ENCODE measurements around the gene XKR7. TPM values are rescaled to one million over a fixed set of nuclear protein-coding genes. Genes with fewer than 3 reads are reported as not detected.
A peak's percentile ranks its signal among the peaks of the same experiment; 100 is the strongest.

The XKR7 gene
- total RNA-seq, 6 experiments from 2014 or later = not detected

DNA sequence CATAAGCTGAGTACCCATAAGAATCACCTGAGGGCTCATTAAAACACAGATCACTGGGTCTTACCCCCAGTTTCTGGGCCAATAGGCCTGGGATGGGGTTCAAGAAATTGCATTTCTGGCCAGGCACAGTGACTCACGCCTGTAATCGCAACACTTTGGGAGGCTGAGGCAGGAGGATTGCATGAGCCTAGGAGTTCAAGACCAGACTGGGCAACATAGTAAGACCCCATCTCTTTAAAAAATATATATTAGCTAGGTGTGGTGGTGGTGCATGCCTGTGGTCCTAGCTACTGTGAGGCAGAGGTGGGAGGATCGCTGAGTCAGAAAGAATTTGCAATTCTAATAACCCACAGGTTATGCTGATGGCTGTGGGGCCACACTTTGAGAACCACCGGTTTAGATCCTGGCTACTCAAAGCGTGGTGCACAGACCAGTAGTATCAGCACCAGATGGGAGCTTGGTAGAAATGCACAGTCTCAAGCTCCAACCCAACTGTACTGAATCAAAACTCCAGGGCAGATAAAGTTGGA, 44.3 kb downstream of the XKR7 start:
- 71% methylated on average over 2 of the region's 5 CpGs for WGBS (ENCODE audit: insufficient coverage, low coverage, low lambda C conversion rate, missing lambda C conversion rate)
- H3K36me3 ChIP-seq = no peaks in the 10 kb centered on the region
- H3K27me3 ChIP-seq = no peaks in the 10 kb centered on the region
- no peak for ATAC-seq
- intact Hi-C loops (cut with DNase I) = no loop called here
- no peaks in the 10 kb centered on the region for H3K4me1 ChIP-seq
- no peak overlapping the region for H3K4me3 ChIP-seq
- no peak for TF ChIP-seq POLR2A (IDR thresholded peaks at IDR 0.05)
- no peak for TF ChIP-seq CTCF (IDR thresholded peaks at IDR 0.05)
- no peaks in the 10 kb centered on the region for H3K9me3 ChIP-seq
- no peak for DNase-seq
- H3K27ac ChIP-seq = no peak overlapping the region

- intact Hi-C loops (cut with DNase I) = no loop called here
- Histone ChIP-seq H3K4me1 (no peaks in the 10 kb centered on the region), H3K4me3 (no peak overlapping the region), H3K9me3 (no peaks in the 10 kb centered on the region), H3K36me3 (no peaks in the 10 kb centered on the region), H3K27ac (no peak overlapping the region), H3K27me3 (peaks cover 0 to 2% of the 10 kb centered on the region in 2 donors)
- DNase-seq = no peak
- no peak for TF ChIP-seq POLR2A (IDR thresholded peaks at IDR 0.05)
- TF ChIP-seq CTCF (IDR thresholded peaks at IDR 0.05) = no peak
- WGBS (ENCODE audit: insufficient coverage, low coverage, low lambda C conversion rate, missing lambda C conversion rate) = 58% methylated on average over 7 of the region's 7 CpGs
- no peak for ATAC-seq
Observed at GRCh38 chr20:32013326-32013725, 45.4 kb downstream of the XKR7 start.

- TF ChIP-seq POLR2A (IDR thresholded peaks at IDR 0.05) (no peak), CTCF (IDR thresholded peaks at IDR 0.05) (peak in 2 of 4 donors; percentile 3 to 16)
- no peak overlapping the region for H3K27ac ChIP-seq
- no peaks in the 10 kb centered on the region for H3K9me3 ChIP-seq
- H3K4me1 ChIP-seq = peaks cover 0 to 5% (median 0%) of the 10 kb centered on the region in 4 donors
- no peak overlapping the region for H3K4me3 ChIP-seq
- WGBS (ENCODE audit: insufficient coverage, low coverage, low lambda C conversion rate, missing lambda C conversion rate) = 14% methylated on average over 6 of the region's 35 CpGs
- intact Hi-C loops (cut with DNase I) = no loop called here
- ATAC-seq = peak; percentile 27 to 62 (median 54)
- DNase-seq = peak in 2 of 3 donors; percentile 31 to 62
- H3K36me3 ChIP-seq = no peaks in the 10 kb centered on the region
- H3K27me3 ChIP-seq = peaks cover 0 to 6% of the 10 kb centered on the region in 2 donors
Observed at GRCh38 chr20:32017711-32018251, 49.8 kb downstream of the XKR7 start.

GRCh38 chr20:32018269-32019155, 50.6 kb downstream of the XKR7 start:
- Histone ChIP-seq H3K27me3 (peaks cover 0 to 6% of the 10 kb centered on the region in 2 donors), H3K9me3 (no peaks in the 10 kb centered on the region), H3K4me1 (peaks cover 0 to 5% (median 0%) of the 10 kb centered on the region in 4 donors), H3K4me3 (peak overlapping the region; percentile 38 to 51 (median 44)), H3K36me3 (no peaks in the 10 kb centered on the region), H3K27ac (no peak overlapping the region)
- no peak for TF ChIP-seq POLR2A (IDR thresholded peaks at IDR 0.05)
- TF ChIP-seq CTCF (IDR thresholded peaks at IDR 0.05) = no peak
- intact Hi-C loops (cut with DNase I) = no loop called here
- ATAC-seq (peak; percentile 80 to 86 (median 82)), DNase-seq (peak; percentile 66 to 67 (median 67))
- 3% methylated on average over 9 of the region's 67 CpGs for WGBS (ENCODE audit: insufficient coverage, low coverage, low lambda C conversion rate, missing lambda C conversion rate)

Measured in right lobe of liver (tissue), 6 donors.